HepG2 (cell line): ENCODE data around the gene TMEM144.

Source experiments
- BRCA1 ChIP-seq: sonication (generic); formaldehyde crosslinking; IDR thresholded peaks from 2 replicates; pipeline ENCODE4 v1.4.0; 2020; ENCODE audit warnings: missing genetic modification reagents
- CHD2 ChIP-seq: IDR thresholded peaks from 2 replicates; pipeline ENCODE4 v1.6.1; 2011; ENCODE audit warnings: low read depth, low read length, improper control_type of control experiment
- MAZ ChIP-seq, 2 experiments: sonication (generic) in 1 of 2; formaldehyde crosslinking in 1 of 2; IDR thresholded peaks; 2 replicates each; pipeline versions ENCODE4 v1.5.0 to v1.6.1; 2012 to 2020; ENCODE audit warnings: low read depth in 2 of 2, mild to moderate bottlenecking in 2 of 2, borderline replicate concordance in 1 of 2, improper control_type of control experiment in 1 of 2, low read length in 1 of 2, missing genetic modification reagents in 1 of 2, moderate library complexity in 1 of 2
- NFYB ChIP-seq: sonication (generic); formaldehyde crosslinking; IDR thresholded peaks from 2 replicates; pipeline ENCODE4 v1.4.0; 2020; ENCODE audit warnings: missing genetic modification reagents
- PHF21A ChIP-seq: sonication (generic); formaldehyde crosslinking; IDR thresholded peaks from 2 replicates; pipeline ENCODE4 v1.5.0; 2020; ENCODE audit warnings: mild to moderate bottlenecking, missing genetic modification reagents
- ZNF121 ChIP-seq: sonication (generic); formaldehyde crosslinking; IDR thresholded peaks from 2 replicates; pipeline ENCODE4 v1.5.0; 2020; ENCODE audit warnings: mild to moderate bottlenecking, missing genetic modification reagents
- ZNF737 ChIP-seq: sonication (generic); formaldehyde crosslinking; IDR thresholded peaks from 2 replicates; pipeline ENCODE4 v1.5.0; 2020; ENCODE audit warnings: missing genetic modification reagents, mild to moderate bottlenecking, borderline replicate concordance
- ZZZ3 ChIP-seq: sonication (generic); formaldehyde crosslinking; IDR thresholded peaks from 2 replicates; pipeline ENCODE4 v1.4.0; 2020; ENCODE audit warnings: missing genetic modification reagents, mild to moderate bottlenecking, borderline replicate concordance
- TF ChIP-seq, protein P1 (sequence below): sonication (generic); formaldehyde crosslinking; IDR thresholded peaks from 2 replicates; pipeline ENCODE4 v1.5.0; 2020; ENCODE audit warnings: mild to moderate bottlenecking, missing genetic modification reagents, moderate library complexity
- TF ChIP-seq, protein P2 (sequence below): sonication (generic); formaldehyde crosslinking; IDR thresholded peaks from 2 replicates; pipeline ENCODE4 v1.4.0; 2020; ENCODE audit warnings: mild to moderate bottlenecking, missing genetic modification reagents

DNA sequence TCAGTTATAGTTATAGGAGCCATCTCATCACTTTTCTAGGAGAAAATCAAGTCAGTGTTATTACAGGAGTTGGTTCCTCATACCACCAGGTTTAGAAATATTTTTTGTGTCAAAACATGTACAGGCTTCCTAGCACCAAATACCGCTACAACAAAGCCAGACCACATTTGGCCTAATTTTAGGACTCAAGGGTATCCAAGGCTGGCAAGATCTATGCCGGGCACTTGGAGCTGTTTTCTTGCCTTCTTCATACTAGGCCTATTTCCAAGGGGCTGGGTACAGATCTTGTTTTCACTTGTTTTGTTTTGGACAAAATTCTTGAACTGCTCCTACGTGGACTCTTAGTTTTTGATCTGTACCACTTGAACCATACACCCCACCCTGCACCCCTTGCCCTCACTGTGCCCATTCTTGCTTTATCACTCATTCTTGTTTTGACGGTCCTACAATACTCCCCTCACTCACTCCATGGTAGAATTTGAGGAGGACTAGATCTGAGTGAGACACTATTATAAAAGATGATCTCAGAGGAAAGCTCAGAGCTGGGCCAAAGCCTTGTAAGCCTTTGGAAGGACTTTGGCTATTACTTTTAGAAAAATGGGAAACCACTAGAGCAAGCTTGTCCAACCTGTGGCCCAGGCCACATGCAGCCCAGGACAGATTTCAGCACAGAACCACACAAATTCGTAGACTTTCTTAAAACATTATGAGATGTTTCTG, 17.7 kb upstream of the TMEM144 start:
- TF ChIP-seq, protein P1, sequence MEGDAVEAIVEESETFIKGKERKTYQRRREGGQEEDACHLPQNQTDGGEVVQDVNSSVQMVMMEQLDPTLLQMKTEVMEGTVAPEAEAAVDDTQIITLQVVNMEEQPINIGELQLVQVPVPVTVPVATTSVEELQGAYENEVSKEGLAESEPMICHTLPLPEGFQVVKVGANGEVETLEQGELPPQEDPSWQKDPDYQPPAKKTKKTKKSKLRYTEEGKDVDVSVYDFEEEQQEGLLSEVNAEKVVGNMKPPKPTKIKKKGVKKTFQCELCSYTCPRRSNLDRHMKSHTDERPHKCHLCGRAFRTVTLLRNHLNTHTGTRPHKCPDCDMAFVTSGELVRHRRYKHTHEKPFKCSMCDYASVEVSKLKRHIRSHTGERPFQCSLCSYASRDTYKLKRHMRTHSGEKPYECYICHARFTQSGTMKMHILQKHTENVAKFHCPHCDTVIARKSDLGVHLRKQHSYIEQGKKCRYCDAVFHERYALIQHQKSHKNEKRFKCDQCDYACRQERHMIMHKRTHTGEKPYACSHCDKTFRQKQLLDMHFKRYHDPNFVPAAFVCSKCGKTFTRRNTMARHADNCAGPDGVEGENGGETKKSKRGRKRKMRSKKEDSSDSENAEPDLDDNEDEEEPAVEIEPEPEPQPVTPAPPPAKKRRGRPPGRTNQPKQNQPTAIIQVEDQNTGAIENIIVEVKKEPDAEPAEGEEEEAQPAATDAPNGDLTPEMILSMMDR (CRISPR knock-in tag), result no peak
- no peak for TF ChIP-seq ZNF737
- no peak for TF ChIP-seq ZNF121 (CRISPR knock-in tag)
- TF ChIP-seq, protein P2, sequence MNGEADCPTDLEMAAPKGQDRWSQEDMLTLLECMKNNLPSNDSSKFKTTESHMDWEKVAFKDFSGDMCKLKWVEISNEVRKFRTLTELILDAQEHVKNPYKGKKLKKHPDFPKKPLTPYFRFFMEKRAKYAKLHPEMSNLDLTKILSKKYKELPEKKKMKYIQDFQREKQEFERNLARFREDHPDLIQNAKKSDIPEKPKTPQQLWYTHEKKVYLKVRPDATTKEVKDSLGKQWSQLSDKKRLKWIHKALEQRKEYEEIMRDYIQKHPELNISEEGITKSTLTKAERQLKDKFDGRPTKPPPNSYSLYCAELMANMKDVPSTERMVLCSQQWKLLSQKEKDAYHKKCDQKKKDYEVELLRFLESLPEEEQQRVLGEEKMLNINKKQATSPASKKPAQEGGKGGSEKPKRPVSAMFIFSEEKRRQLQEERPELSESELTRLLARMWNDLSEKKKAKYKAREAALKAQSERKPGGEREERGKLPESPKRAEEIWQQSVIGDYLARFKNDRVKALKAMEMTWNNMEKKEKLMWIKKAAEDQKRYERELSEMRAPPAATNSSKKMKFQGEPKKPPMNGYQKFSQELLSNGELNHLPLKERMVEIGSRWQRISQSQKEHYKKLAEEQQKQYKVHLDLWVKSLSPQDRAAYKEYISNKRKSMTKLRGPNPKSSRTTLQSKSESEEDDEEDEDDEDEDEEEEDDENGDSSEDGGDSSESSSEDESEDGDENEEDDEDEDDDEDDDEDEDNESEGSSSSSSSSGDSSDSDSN (CRISPR knock-in tag), result no peak
- TF ChIP-seq NFYB (CRISPR knock-in tag), result no peak
- no peak for TF ChIP-seq CHD2
- no peak for TF ChIP-seq BRCA1
- no peak for TF ChIP-seq PHF21A
- no peak for TF ChIP-seq ZZZ3 (CRISPR knock-in tag)
- no peak for TF ChIP-seq MAZ (IDR thresholded peaks at IDR 0.05; ENCODE audit: borderline replicate concordance, low read depth, low read length)
- TF ChIP-seq MAZ (CRISPR knock-in tag; IDR thresholded peaks at IDR 0.05; ENCODE audit: low read depth), result no peak
